ENCODE results near the gene MAP3K20.

DNA sequence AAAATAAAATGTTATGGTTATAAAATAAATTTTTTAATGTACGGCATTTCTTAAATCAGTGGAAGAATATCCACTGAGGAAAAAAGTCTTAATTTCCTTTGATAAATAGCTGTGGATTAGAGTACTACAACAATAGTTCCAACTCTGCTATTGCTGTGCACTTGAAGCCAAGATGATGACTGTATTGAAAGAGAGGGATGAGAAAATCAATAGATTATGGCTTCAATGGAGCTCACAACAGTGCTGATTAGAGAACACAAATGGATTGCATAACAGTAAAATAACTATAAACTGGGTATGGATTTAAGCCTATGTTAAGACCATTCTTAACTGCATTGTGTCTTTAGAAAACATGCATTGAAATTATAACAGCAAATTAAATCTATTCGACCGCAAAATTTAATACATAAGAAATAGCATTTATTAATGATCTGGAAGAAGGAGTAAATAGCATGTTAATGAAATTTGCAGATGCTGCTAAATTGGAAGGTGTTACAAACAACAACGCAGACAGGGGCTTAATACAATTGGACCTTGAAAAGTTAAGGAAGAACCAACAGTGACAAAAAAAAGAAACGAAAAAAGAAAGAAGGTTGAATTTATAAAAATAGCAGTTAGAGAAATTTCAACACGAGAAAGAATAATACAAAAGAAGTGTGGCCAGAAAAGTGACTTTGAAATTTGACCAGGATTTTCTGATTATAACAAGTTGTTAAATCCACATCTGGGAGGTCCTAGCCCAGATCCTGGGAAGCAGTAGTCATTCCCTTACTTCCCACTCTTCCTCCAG lies 8.6 kb upstream of the MAP3K20 start:
- TF ChIP-seq ZNF121 (CRISPR knock-in tag; IDR thresholded peaks at IDR 0.05): no peak
- TF ChIP-seq, protein P1, sequence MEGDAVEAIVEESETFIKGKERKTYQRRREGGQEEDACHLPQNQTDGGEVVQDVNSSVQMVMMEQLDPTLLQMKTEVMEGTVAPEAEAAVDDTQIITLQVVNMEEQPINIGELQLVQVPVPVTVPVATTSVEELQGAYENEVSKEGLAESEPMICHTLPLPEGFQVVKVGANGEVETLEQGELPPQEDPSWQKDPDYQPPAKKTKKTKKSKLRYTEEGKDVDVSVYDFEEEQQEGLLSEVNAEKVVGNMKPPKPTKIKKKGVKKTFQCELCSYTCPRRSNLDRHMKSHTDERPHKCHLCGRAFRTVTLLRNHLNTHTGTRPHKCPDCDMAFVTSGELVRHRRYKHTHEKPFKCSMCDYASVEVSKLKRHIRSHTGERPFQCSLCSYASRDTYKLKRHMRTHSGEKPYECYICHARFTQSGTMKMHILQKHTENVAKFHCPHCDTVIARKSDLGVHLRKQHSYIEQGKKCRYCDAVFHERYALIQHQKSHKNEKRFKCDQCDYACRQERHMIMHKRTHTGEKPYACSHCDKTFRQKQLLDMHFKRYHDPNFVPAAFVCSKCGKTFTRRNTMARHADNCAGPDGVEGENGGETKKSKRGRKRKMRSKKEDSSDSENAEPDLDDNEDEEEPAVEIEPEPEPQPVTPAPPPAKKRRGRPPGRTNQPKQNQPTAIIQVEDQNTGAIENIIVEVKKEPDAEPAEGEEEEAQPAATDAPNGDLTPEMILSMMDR (IDR thresholded peaks at IDR 0.05): no peak
- TF ChIP-seq, protein P2, sequence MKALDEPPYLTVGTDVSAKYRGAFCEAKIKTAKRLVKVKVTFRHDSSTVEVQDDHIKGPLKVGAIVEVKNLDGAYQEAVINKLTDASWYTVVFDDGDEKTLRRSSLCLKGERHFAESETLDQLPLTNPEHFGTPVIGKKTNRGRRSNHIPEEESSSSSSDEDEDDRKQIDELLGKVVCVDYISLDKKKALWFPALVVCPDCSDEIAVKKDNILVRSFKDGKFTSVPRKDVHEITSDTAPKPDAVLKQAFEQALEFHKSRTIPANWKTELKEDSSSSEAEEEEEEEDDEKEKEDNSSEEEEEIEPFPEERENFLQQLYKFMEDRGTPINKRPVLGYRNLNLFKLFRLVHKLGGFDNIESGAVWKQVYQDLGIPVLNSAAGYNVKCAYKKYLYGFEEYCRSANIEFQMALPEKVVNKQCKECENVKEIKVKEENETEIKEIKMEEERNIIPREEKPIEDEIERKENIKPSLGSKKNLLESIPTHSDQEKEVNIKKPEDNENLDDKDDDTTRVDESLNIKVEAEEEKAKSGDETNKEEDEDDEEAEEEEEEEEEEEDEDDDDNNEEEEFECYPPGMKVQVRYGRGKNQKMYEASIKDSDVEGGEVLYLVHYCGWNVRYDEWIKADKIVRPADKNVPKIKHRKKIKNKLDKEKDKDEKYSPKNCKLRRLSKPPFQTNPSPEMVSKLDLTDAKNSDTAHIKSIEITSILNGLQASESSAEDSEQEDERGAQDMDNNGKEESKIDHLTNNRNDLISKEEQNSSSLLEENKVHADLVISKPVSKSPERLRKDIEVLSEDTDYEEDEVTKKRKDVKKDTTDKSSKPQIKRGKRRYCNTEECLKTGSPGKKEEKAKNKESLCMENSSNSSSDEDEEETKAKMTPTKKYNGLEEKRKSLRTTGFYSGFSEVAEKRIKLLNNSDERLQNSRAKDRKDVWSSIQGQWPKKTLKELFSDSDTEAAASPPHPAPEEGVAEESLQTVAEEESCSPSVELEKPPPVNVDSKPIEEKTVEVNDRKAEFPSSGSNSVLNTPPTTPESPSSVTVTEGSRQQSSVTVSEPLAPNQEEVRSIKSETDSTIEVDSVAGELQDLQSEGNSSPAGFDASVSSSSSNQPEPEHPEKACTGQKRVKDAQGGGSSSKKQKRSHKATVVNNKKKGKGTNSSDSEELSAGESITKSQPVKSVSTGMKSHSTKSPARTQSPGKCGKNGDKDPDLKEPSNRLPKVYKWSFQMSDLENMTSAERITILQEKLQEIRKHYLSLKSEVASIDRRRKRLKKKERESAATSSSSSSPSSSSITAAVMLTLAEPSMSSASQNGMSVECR (CRISPR knock-in tag; IDR thresholded peaks at IDR 0.05; ENCODE audit: borderline replicate concordance): no peak
- TF ChIP-seq, protein P3, sequence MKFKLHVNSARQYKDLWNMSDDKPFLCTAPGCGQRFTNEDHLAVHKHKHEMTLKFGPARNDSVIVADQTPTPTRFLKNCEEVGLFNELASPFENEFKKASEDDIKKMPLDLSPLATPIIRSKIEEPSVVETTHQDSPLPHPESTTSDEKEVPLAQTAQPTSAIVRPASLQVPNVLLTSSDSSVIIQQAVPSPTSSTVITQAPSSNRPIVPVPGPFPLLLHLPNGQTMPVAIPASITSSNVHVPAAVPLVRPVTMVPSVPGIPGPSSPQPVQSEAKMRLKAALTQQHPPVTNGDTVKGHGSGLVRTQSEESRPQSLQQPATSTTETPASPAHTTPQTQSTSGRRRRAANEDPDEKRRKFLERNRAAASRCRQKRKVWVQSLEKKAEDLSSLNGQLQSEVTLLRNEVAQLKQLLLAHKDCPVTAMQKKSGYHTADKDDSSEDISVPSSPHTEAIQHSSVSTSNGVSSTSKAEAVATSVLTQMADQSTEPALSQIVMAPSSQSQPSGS (CRISPR knock-in tag; IDR thresholded peaks at IDR 0.05; ENCODE audit: borderline replicate concordance, low read depth): no peak
- no peak for TF ChIP-seq ZNF317 (CRISPR knock-in tag; IDR thresholded peaks at IDR 0.05; ENCODE audit: borderline replicate concordance, low read depth)
- TF ChIP-seq, protein P4, sequence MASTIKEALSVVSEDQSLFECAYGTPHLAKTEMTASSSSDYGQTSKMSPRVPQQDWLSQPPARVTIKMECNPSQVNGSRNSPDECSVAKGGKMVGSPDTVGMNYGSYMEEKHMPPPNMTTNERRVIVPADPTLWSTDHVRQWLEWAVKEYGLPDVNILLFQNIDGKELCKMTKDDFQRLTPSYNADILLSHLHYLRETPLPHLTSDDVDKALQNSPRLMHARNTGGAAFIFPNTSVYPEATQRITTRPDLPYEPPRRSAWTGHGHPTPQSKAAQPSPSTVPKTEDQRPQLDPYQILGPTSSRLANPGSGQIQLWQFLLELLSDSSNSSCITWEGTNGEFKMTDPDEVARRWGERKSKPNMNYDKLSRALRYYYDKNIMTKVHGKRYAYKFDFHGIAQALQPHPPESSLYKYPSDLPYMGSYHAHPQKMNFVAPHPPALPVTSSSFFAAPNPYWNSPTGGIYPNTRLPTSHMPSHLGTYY (CRISPR knock-in tag; IDR thresholded peaks at IDR 0.05): no peak
- TF ChIP-seq, protein P5, sequence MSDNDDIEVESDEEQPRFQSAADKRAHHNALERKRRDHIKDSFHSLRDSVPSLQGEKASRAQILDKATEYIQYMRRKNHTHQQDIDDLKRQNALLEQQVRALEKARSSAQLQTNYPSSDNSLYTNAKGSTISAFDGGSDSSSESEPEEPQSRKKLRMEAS (CRISPR knock-in tag; IDR thresholded peaks at IDR 0.05): no peak
- TF ChIP-seq ZNF396 (CRISPR knock-in tag; IDR thresholded peaks at IDR 0.05; ENCODE audit: borderline replicate concordance): no peak
- no peak for TF ChIP-seq ESRRA (CRISPR knock-in tag; IDR thresholded peaks at IDR 0.05; ENCODE audit: borderline replicate concordance)
- TF ChIP-seq, protein P6, sequence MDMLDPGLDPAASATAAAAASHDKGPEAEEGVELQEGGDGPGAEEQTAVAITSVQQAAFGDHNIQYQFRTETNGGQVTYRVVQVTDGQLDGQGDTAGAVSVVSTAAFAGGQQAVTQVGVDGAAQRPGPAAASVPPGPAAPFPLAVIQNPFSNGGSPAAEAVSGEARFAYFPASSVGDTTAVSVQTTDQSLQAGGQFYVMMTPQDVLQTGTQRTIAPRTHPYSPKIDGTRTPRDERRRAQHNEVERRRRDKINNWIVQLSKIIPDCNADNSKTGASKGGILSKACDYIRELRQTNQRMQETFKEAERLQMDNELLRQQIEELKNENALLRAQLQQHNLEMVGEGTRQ (CRISPR knock-in tag; IDR thresholded peaks at IDR 0.05): no peak
- TF ChIP-seq, protein P7, sequence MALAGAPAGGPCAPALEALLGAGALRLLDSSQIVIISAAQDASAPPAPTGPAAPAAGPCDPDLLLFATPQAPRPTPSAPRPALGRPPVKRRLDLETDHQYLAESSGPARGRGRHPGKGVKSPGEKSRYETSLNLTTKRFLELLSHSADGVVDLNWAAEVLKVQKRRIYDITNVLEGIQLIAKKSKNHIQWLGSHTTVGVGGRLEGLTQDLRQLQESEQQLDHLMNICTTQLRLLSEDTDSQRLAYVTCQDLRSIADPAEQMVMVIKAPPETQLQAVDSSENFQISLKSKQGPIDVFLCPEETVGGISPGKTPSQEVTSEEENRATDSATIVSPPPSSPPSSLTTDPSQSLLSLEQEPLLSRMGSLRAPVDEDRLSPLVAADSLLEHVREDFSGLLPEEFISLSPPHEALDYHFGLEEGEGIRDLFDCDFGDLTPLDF (CRISPR knock-in tag; IDR thresholded peaks at IDR 0.05): no peak

Measured in WTC11 (cell line).